GM12878 (cell line): ENCODE results near the gene LRBA. TPM values are rescaled to one million over a fixed set of nuclear protein-coding genes. Genes with fewer than 3 reads are reported as not detected.

ENCODE experiments used
- ATAC-seq: fragments of 200-7000 bp; cut with Tn5 transposase; 3 replicates; pipeline ENCODE4 v1.9.1; 2020; ENCODE audit warnings: mild to moderate bottlenecking, moderate library complexity
- BruUV-seq: library from RNA; stranded (reverse); fragments of 400-500 nt; replicated peaks from 2 replicates; lab custom pipeline; 2021; lab: Mats Ljungman, UMichigan
- CTCF ChIA-PET: fragments of 300-600 bp; sonication (Branson Sonifier 250); formaldehyde crosslinking; extraction: SDS; loops from one replicate; lab custom pipeline; 2021; ENCODE audit warnings: inconsistent platforms; lab: Yijun Ruan, JAX
- POLR2A ChIA-PET: fragments of 350-600 bp; formaldehyde crosslinking; extraction: SDS; loops from one replicate; lab custom pipeline; 2021; ENCODE audit warnings: inconsistent platforms; lab: Charles Lee
- RAD21 ChIA-PET: fragments of 300-600 bp; sonication (Branson Sonifier 250); formaldehyde crosslinking; loops from one replicate; lab custom pipeline; 2023; ENCODE audit warnings: antibody characterized with exemption; ENCODE audit not compliant: unreplicated experiment; lab: Charles Lee
- SMC1A ChIA-PET: fragments of 300-600 bp; sonication (Branson Sonifier 250); formaldehyde crosslinking; loops from one replicate; lab custom pipeline; 2023; ENCODE audit not compliant: unreplicated experiment, uncharacterized antibody; lab: Charles Lee
- DNase-seq: peaks from one replicate; pipeline ENCODE4 v3.0.0-alpha.2; 2011; ENCODE audit warnings: low read depth, low spot score
- FAIRE-seq: peaks from 3 replicates; lab custom pipeline; 2011; peaks lifted over from hg19 to GRCh38; lab: Jason Lieb, UNC
- H2AFZ ChIP-seq: 2 replicates; pipeline ENCODE4 v1.6.0; 2011; ENCODE audit warnings: low read depth, low read length, control low read depth; ENCODE audit not compliant: control insufficient read depth
- H3K27ac ChIP-seq: 2 replicates; pipeline ENCODE4 v1.5.1; 2011; ENCODE audit warnings: control low read depth; ENCODE audit not compliant: control insufficient read depth, insufficient read depth
- H3K27me3 ChIP-seq, 2 experiments: replicated peaks in 1 of 2; 2 replicates each; pipeline versions ENCODE4 v1.6.0 to v1.6.1; 2011; ENCODE audit warnings: low read length in 1 of 2; ENCODE audit not compliant: control insufficient read depth in 2 of 2, insufficient read depth in 2 of 2
- H3K36me3 ChIP-seq, 2 experiments: 2 replicates each; pipeline ENCODE4 v1.5.1; 2011; ENCODE audit warnings: low read length in 1 of 2; ENCODE audit not compliant: control insufficient read depth in 2 of 2, insufficient read depth in 2 of 2
- H3K4me1 ChIP-seq: 2 replicates; pipeline ENCODE4 v1.6.1; 2011; ENCODE audit warnings: mild to moderate bottlenecking, low read length, moderate library complexity, mixed read lengths; ENCODE audit not compliant: control insufficient read depth, insufficient read depth
- H3K4me2 ChIP-seq: 2 replicates; pipeline ENCODE4 v1.6.0; 2011; ENCODE audit warnings: control low read depth; ENCODE audit not compliant: control insufficient read depth, insufficient read depth
- H3K4me3 ChIP-seq: fragments of 200-600 bp; sonication (generic); 2 replicates; pipeline ENCODE4 v1.5.1; 2016
- H3K79me2 ChIP-seq: 2 replicates; pipeline ENCODE4 v1.6.0; 2011; ENCODE audit warnings: low read length; ENCODE audit not compliant: control insufficient read depth, insufficient read depth
- H3K9ac ChIP-seq: 2 replicates; pipeline ENCODE4 v1.8.0; 2011; ENCODE audit warnings: low read length, control low read depth, mixed read lengths; ENCODE audit not compliant: control insufficient read depth, insufficient read depth
- H3K9me3 ChIP-seq: replicated peaks from 3 replicates; pipeline ENCODE4 v1.5.1; 2011; ENCODE audit warnings: mild to moderate bottlenecking, low read length; ENCODE audit not compliant: control insufficient read depth, insufficient read depth
- H4K20me1 ChIP-seq: 2 replicates; pipeline ENCODE4 v1.6.0; 2011; ENCODE audit not compliant: control insufficient read depth, insufficient read depth
- BMI1 ChIP-seq: fragments of 450-650 bp; IDR thresholded peaks from 2 replicates; pipeline ENCODE4 v1.6.1; 2016; ENCODE audit warnings: mild to moderate bottlenecking, moderate library complexity, borderline replicate concordance
- ESRRA ChIP-seq: IDR thresholded peaks from 2 replicates; pipeline ENCODE4 v1.6.1; 2012; ENCODE audit warnings: mild to moderate bottlenecking, low read length, improper control_type of control experiment
- RBBP5 ChIP-seq: fragments of 200-600 bp; sonication (generic); conservative IDR thresholded peaks from 2 replicates; pipeline ENCODE4 v1.6.1; 2016
- SREBF2 ChIP-seq: IDR thresholded peaks from 2 replicates; pipeline ENCODE4 v1.6.1; 2012; ENCODE audit warnings: mild to moderate bottlenecking, low read length
- SUZ12 ChIP-seq: fragments of 200-600 bp; sonication (generic); IDR thresholded peaks from one replicate; pipeline ENCODE4 v1.6.1; 2018; ENCODE audit warnings: antibody characterized with exemption, mild to moderate bottlenecking; ENCODE audit not compliant: unreplicated experiment
- WGBS: methylation state at CpG from one replicate; pipeline ENCODE4 v1.1.6; 2016; ENCODE audit warnings: low lambda C conversion rate; ENCODE audit not compliant: insufficient replicate concordance, insufficient coverage; ENCODE audit errors: missing lambda C conversion rate; 5-methylcytosine and 5-hydroxymethylcytosine counted together
- in situ Hi-C: fragments of 300-500 bp; cut with MboI; formaldehyde crosslinking; loops from 9 replicates; pipeline ENCODE4 v1.14.3; 2018; ENCODE audit warnings: mixed read lengths
- intact Hi-C: fragments of 100-400 bp; cut with micrococcal nuclease; formaldehyde crosslinking; loops from one replicate; pipeline ENCODE4 v1.14.2; 2022; ENCODE audit not compliant: unreplicated experiment
- polyA plus RNA-seq, 11 experiments: library from polyadenylated mRNA; depleted of rRNA in 4 of 11; unstranded in 6 of 11; stranded (reverse) in 5 of 11; fragments of >200 nt; fragmentation: Nextera tagmentation in 4 of 11; fragmentation: Illumina TruSeq in 1 of 11; extraction: Ambion mirVana in 4 of 11; extraction: Trizol in 1 of 11; gene quantifications; 1 replicate in 1 of 11; 2 replicates in 10 of 11; pipeline versions ENCODE4 v1.2.1 to v1.2.3, GENCODE V29; 2011 to 2016; ENCODE audit warnings: inconsistent platforms in 2 of 11, missing spikeins in 2 of 11, low read depth in 1 of 11
- total RNA-seq, 4 experiments: library from RNA; depleted of rRNA in 3 of 4; stranded (reverse); fragments of >200 nt in 3 of 4; fragmentation: Illumina TruSeq in 1 of 4; extraction: Trizol in 1 of 4; gene quantifications; 2 replicates each; pipeline versions ENCODE4 v1.2.1 to v1.2.3, GENCODE V29; 2013 to 2021

Gene LRBA
- total and polyA plus RNA-seq, 10 of the 15 experiments (the other 5 are each of a cell fraction or from before 2014, with no cell fraction given), result 20.3 to 93.4 (median 55.0) TPM

- in situ Hi-C loops (no loop called here), intact Hi-C loops (no loop called here)
- no peak for ATAC-seq
- no peaks in the 10 kb centered on the region for H3K79me2 ChIP-seq
- RAD21 ChIA-PET, result interaction anchor here (1.2 kb wide), 1 partner anchor 560 kb away, joined by 3 read pairs; no protein-coding TSS in a partner anchor
- BruUV-seq, result no TSS peak
- H3K4me1 ChIP-seq, result no peaks in the 10 kb centered on the region
- H3K4me2 ChIP-seq, result no peak overlapping the region
- H3K9me3 ChIP-seq, result no peaks in the 10 kb centered on the region
- H3K9ac ChIP-seq, result no peak overlapping the region
- no peak overlapping the region for H3K27ac ChIP-seq
- H4K20me1 ChIP-seq, result no peaks in the 10 kb centered on the region
- WGBS, result 83% methylated on average over 1 of the region's 1 CpG
- no peaks in the 10 kb centered on the region for H3K36me3 ChIP-seq
- H2AFZ ChIP-seq, result no peak overlapping the region
- H3K4me3 ChIP-seq, result no peak overlapping the region
- FAIRE-seq, result no peak
- TF ChIP-seq RBBP5 (no peak), BMI1 (no peak)
- TF ChIP-seq, all 136 proteins: peak for 0
- CTCF ChIA-PET, result interaction anchor here (1.4 to 2.3 kb wide), 2 partner anchors 9 to 560 kb away, joined by 4 to 11 read pairs; no protein-coding TSS in a partner anchor
- SMC1A ChIA-PET, result interaction anchor here (0.7 to 1.0 kb wide), 3 partner anchors 9 to 561 kb away, joined by 3 read pairs; no protein-coding TSS in a partner anchor
- no peaks in the 10 kb centered on the region for H3K27me3 ChIP-seq
- DNase-seq, result no peak
- POLR2A ChIA-PET, result no interaction called here
These were observed 708.4 kb downstream of the LRBA start for GRCh38 chr4:150306719-150307118.

GRCh38 chr4:150305995-150306394 is 709.1 kb downstream of the LRBA start:
- Histone ChIP-seq H3K27me3 (no peaks in the 10 kb centered on the region), H4K20me1 (no peaks in the 10 kb centered on the region), H3K4me1 (no peaks in the 10 kb centered on the region), H3K4me3 (no peak overlapping the region), H3K9ac (no peak overlapping the region), H3K36me3 (no peaks in the 10 kb centered on the region), H2AFZ (no peak overlapping the region), H3K27ac (no peak overlapping the region), H3K79me2 (no peaks in the 10 kb centered on the region), H3K9me3 (no peaks in the 10 kb centered on the region), H3K4me2 (no peak overlapping the region)
- 100% methylated on average over 2 of the region's 2 CpGs for WGBS
- ATAC-seq (no peak), FAIRE-seq (no peak), DNase-seq (no peak)
- no peak for TF ChIP-seq SUZ12
- TF ChIP-seq ESRRA, result no peak
- no peak for TF ChIP-seq SREBF2
- in situ Hi-C loops, result no loop called here
- ChIA-PET RAD21 (interaction anchor here (1.2 kb wide), 1 partner anchor 561 kb away, joined by 3 read pairs; no protein-coding TSS in a partner anchor), SMC1A (interaction anchor here (1.0 to 2.5 kb wide), 3 partner anchors 12 to 561 kb away, joined by 3 to 7 read pairs (median 3); no protein-coding TSS in a partner anchor), CTCF (interaction anchor here (1.4 to 2.3 kb wide), 2 partner anchors 8 to 561 kb away, joined by 4 to 11 read pairs; no protein-coding TSS in a partner anchor), POLR2A (no interaction called here)
- intact Hi-C loops, result no loop called here
- BruUV-seq, result no TSS peak
